Endothelial cell of umbilical vein (primary cell): Measurements from ENCODE around the gene METTL8. TPM values are rescaled to one million over a fixed set of nuclear protein-coding genes. Genes with fewer than 3 reads are reported as not detected.

Experiments
- BruUV-seq: library from RNA; stranded (reverse); fragments of 400-500 nt; replicated peaks from 2 replicates; lab custom pipeline; 2021; lab: Mats Ljungman, UMichigan
- CTCF ChIA-PET: fragments of 300-600, 350-600 bp; sonication (Branson Sonifier 250); formaldehyde crosslinking; loops from one replicate; lab custom pipeline; 2021; ENCODE audit warnings: antibody characterized with exemption, inconsistent platforms; lab: Charles Lee
- POLR2A ChIA-PET: fragments of 300-600, 350-600 bp; sonication (Branson Sonifier 250); formaldehyde crosslinking; loops from one replicate; lab custom pipeline; 2021; ENCODE audit warnings: antibody characterized with exemption, inconsistent platforms; lab: Charles Lee
- DNase-seq: peaks from one replicate; pipeline ENCODE4 v3.0.0-alpha.2; 2011; ENCODE audit warnings: low read depth, low spot score
- FAIRE-seq: peaks from 2 replicates; lab custom pipeline; 2011; peaks lifted over from hg19 to GRCh38; lab: Jason Lieb, UNC
- H2AFZ ChIP-seq: 2 replicates; pipeline ENCODE4 v1.6.0; 2012; ENCODE audit warnings: low read depth, low read length, control low read depth, inconsistent platforms
- H3K27ac ChIP-seq: 2 replicates; pipeline ENCODE4 v1.5.1; 2011; ENCODE audit warnings: low read depth, mild to moderate bottlenecking, control low read depth, low read length, moderate library complexity; ENCODE audit not compliant: insufficient read depth
- H3K27me3 ChIP-seq, 2 experiments: 2 replicates each; pipeline versions ENCODE4 v1.6.0 to v1.6.1; 2011; ENCODE audit warnings: low read length in 2 of 2, mixed read lengths in 1 of 2; ENCODE audit not compliant: control insufficient read depth in 2 of 2, insufficient read depth in 2 of 2
- H3K36me3 ChIP-seq, 2 experiments: 2 replicates in 1 of 2; 3 replicates in 1 of 2; pipeline ENCODE4 v1.5.1; 2011; ENCODE audit warnings: low read length in 2 of 2, mild to moderate bottlenecking in 1 of 2, moderate library complexity in 1 of 2; ENCODE audit not compliant: control insufficient read depth in 2 of 2, insufficient read depth in 2 of 2; ENCODE audit errors: extremely low read depth in 1 of 2
- H3K4me1 ChIP-seq: 3 replicates; pipeline ENCODE4 v1.5.1; 2011; ENCODE audit warnings: mild to moderate bottlenecking, low read length; ENCODE audit not compliant: control insufficient read depth, insufficient read depth; ENCODE audit errors: extremely low read depth
- H3K4me2 ChIP-seq: 2 replicates; pipeline ENCODE4 v1.6.1; 2011; ENCODE audit warnings: low read length, control low read depth, mixed read lengths; ENCODE audit not compliant: insufficient read depth
- H3K4me3 ChIP-seq, 3 experiments: fragments of 200-600 bp in 1 of 3; sonication (generic), shearing (Covaris generic) in 1 of 3; replicated peaks in 1 of 3; 2 replicates each; pipeline ENCODE4 v1.5.1; 2011 to 2016; ENCODE audit warnings: control low read depth in 3 of 3, low read length in 3 of 3, mild to moderate bottlenecking in 2 of 3, inconsistent platforms in 1 of 3, low read depth in 1 of 3, moderate library complexity in 1 of 3; ENCODE audit not compliant: insufficient read depth in 1 of 3
- H3K79me2 ChIP-seq: 2 replicates; pipeline ENCODE4 v1.6.0; 2012; ENCODE audit warnings: low read length, inconsistent platforms; ENCODE audit not compliant: control insufficient read depth, insufficient read depth
- H3K9ac ChIP-seq: replicated peaks from 2 replicates; pipeline ENCODE3; 2011; ENCODE audit warnings: low read length, control low read depth; ENCODE audit not compliant: insufficient read depth; ENCODE audit errors: extremely low read depth
- H3K9me1 ChIP-seq: replicated peaks from 3 replicates; pipeline ENCODE4 v1.6.0; 2011; ENCODE audit warnings: mild to moderate bottlenecking, low read length; ENCODE audit not compliant: control insufficient read depth, insufficient read depth; ENCODE audit errors: extremely low read depth
- H3K9me3 ChIP-seq: replicated peaks from 2 replicates; pipeline ENCODE4 v1.5.1; 2012; ENCODE audit warnings: low read length, inconsistent platforms; ENCODE audit not compliant: control insufficient read depth, insufficient read depth
- H4K20me1 ChIP-seq: replicated peaks from 2 replicates; pipeline ENCODE3; 2011; ENCODE audit warnings: mild to moderate bottlenecking, low read length; ENCODE audit not compliant: control insufficient read depth, insufficient read depth; ENCODE audit errors: extremely low read depth
- EZH2 ChIP-seq: IDR thresholded peaks from 2 replicates; pipeline ENCODE4 v1.6.1; 2012; ENCODE audit warnings: borderline replicate concordance, low read depth, mild to moderate bottlenecking, moderate library complexity, low read length, inconsistent platforms; ENCODE audit not compliant: severe bottlenecking
- FOS ChIP-seq: IDR thresholded peaks from 2 replicates; pipeline ENCODE4 v1.6.1; 2011; ENCODE audit warnings: mild to moderate bottlenecking, low read length, moderate library complexity, borderline replicate concordance; ENCODE audit not compliant: insufficient read depth
- GATA2 ChIP-seq: IDR thresholded peaks from 2 replicates; pipeline ENCODE4 v1.7.0; 2011; ENCODE audit warnings: low read depth, mild to moderate bottlenecking, moderate library complexity, mixed read lengths, low read length; ENCODE audit not compliant: insufficient read length, insufficient read depth
- JUN ChIP-seq: IDR thresholded peaks from 2 replicates; pipeline ENCODE4 v1.6.1; 2011; ENCODE audit warnings: borderline replicate concordance, low read depth; ENCODE audit not compliant: insufficient read length, insufficient read depth
- MAX ChIP-seq: IDR thresholded peaks from 2 replicates; pipeline ENCODE4 v1.6.1; 2011; ENCODE audit not compliant: insufficient read depth, insufficient read length
- MYC ChIP-seq: IDR thresholded peaks from one replicate; pipeline ENCODE4 v1.6.1; 2011; ENCODE audit warnings: mild to moderate bottlenecking, low read depth, low read length
- POLR2A ChIP-seq: IDR thresholded peaks from 2 replicates; pipeline ENCODE4 v1.6.1; 2012; ENCODE audit warnings: low read depth, mild to moderate bottlenecking, control low read depth, low read length
- POLR2AphosphoS5 ChIP-seq: IDR thresholded peaks from 2 replicates; pipeline ENCODE4 v1.6.1; 2012; ENCODE audit warnings: low read depth, mild to moderate bottlenecking, control low read depth, low read length, moderate library complexity; ENCODE audit not compliant: insufficient read depth
- dilution Hi-C: fragments of 300-500 bp; cut with MboI; formaldehyde crosslinking; loops from one replicate; pipeline ENCODE4 v1.15.0; 2019; ENCODE audit warnings: low sequenced_read_pairs; ENCODE audit not compliant: extremely low pct_ligation_motif_present
- intact Hi-C: fragments of 100-400 bp; cut with micrococcal nuclease; formaldehyde crosslinking; loops from one replicate; pipeline ENCODE4 v1.10.0; 2022
- polyA plus RNA-seq, 4 experiments: library from polyadenylated mRNA; depleted of rRNA in 3 of 4; stranded (reverse) in 3 of 4; unstranded in 1 of 4; fragments of >200 nt; gene quantifications; 2 replicates each; pipeline versions ENCODE4 v1.2.1 to v1.2.3, GENCODE V29; 2011 to 2012; ENCODE audit warnings: missing spikeins in 1 of 4
- total RNA-seq: library from RNA; stranded (reverse); gene quantifications from 2 replicates; pipeline ENCODE4 v1.2.3, GENCODE V29; 2021
- TF ChIP-seq, protein P1 (sequence below), 2 donors: IDR thresholded peaks; 1 replicate in 1 of 2; 2 replicates in 1 of 2; pipeline ENCODE4 v1.5.1; 2011; ENCODE audit warnings: low read length in 2 of 2, mild to moderate bottlenecking in 2 of 2, moderate library complexity in 2 of 2, control low read depth in 1 of 2, inconsistent platforms in 1 of 2, low read depth in 1 of 2; ENCODE audit not compliant: insufficient read depth in 1 of 2; ENCODE audit errors: extremely low read depth in 1 of 2

Gene METTL8
- total and polyA plus RNA-seq, 2 donors (not counting 3 experiments of a cell fraction or from before 2014, with no cell fraction given), result 7.0 to 20.2 TPM

DNA sequence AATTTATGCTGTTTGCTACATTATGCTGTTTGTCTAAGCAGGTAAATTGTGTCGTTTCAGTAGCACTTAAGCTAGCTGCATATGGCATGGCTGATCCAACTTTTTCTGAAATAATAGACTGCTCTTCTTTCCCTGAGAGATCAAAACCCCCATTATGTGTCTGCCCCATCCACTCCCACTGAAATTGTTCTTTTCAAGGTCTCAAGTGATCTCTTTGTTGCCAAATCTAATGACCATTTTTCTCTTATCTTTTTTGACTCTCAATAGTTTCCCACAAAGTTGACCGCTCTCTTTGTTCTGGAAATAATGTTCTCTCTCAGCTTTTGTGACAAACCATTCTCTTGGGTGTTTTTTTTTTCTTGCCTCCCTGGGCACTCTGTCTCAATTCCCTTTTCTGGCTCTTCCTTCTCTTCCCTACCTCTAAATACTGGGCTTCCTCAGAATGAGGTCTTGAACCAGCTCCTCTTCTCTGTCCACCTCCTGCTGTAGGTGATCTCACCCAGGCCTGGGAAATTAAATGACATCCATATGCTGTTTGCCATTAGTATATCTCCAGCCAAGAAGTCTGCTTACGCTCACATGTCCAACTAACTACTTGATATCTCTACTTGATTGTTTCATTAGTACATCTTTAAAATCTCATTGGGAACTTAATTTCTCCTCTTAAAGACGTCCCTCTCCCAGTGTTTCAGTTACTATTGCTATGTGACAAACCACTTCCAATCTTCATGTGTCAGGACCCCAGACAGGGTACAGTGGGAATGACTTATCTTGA, 165.7 kb downstream of the METTL8 start:
- CTCF ChIA-PET, result no interaction called here

More for the DNA sequence above, 165.7 kb downstream of the METTL8 start:
- Histone ChIP-seq H3K9me1 (no peaks in the 10 kb centered on the region), H3K27me3 (peaks cover 0 to 3% of the 10 kb centered on the region in 2 experiments), H3K36me3 (no peaks in the 10 kb centered on the region), H3K4me1 (peaks cover 7% of the 10 kb centered on the region), H2AFZ (no peak overlapping the region), H3K27ac (no peak overlapping the region), H4K20me1 (no peaks in the 10 kb centered on the region), H3K4me2 (no peak overlapping the region), H3K4me3 (no peak overlapping the region), H3K9ac (no peak overlapping the region), H3K79me2 (no peaks in the 10 kb centered on the region), H3K9me3 (no peaks in the 10 kb centered on the region)
- dilution Hi-C loops, result no loop called here
- BruUV-seq, result no TSS peak
- intact Hi-C loops, result no loop called here
- FAIRE-seq (no peak), DNase-seq (no peak)
- TF ChIP-seq EZH2, result no peak
- no peak for TF ChIP-seq MYC
- TF ChIP-seq GATA2, result no peak
- TF ChIP-seq POLR2AphosphoS5, result no peak
- TF ChIP-seq JUN, result no peak
- TF ChIP-seq POLR2A, result no peak
- no peak for TF ChIP-seq MAX
- TF ChIP-seq, protein P1, sequence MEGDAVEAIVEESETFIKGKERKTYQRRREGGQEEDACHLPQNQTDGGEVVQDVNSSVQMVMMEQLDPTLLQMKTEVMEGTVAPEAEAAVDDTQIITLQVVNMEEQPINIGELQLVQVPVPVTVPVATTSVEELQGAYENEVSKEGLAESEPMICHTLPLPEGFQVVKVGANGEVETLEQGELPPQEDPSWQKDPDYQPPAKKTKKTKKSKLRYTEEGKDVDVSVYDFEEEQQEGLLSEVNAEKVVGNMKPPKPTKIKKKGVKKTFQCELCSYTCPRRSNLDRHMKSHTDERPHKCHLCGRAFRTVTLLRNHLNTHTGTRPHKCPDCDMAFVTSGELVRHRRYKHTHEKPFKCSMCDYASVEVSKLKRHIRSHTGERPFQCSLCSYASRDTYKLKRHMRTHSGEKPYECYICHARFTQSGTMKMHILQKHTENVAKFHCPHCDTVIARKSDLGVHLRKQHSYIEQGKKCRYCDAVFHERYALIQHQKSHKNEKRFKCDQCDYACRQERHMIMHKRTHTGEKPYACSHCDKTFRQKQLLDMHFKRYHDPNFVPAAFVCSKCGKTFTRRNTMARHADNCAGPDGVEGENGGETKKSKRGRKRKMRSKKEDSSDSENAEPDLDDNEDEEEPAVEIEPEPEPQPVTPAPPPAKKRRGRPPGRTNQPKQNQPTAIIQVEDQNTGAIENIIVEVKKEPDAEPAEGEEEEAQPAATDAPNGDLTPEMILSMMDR (IDR thresholded peaks at IDR 0.05; ENCODE audit: extremely low read depth in 1 of 2, insufficient read depth in 1 of 2, low read depth in 1 of 2, low read length in 2 of 2), result no peak
- TF ChIP-seq FOS, result no peak
- POLR2A ChIA-PET, result no interaction called here

Other genes starting within 250 kb of the METTL8 start
- 14.9 and 15.0 TPM in 2 replicates for gene DCAF17, start 236 bp upstream of the METTL8 start, total RNA-seq
- 4.4 and 4.6 TPM in 2 replicates for gene DCAF17, start 236 bp upstream of the METTL8 start, polyA plus RNA-seq
- 22.8 and 24.8 TPM in 2 replicates for gene CYBRD1, start 88.5 kb upstream of the METTL8 start, total RNA-seq
- 23.1 and 24.1 TPM in 2 replicates for gene CYBRD1, start 88.5 kb upstream of the METTL8 start, polyA plus RNA-seq